ENCODE data around the gene SDS. TPM values are rescaled to one million over a fixed set of nuclear protein-coding genes. Genes with fewer than 3 reads are reported as not detected.

The SDS gene
- total RNA-seq, 1 donor from 2014 or later, result 4.3 TPM

- no peak for DNase-seq (ENCODE audit: low spot score)
Observed at GRCh38 chr12:113427882-113428281, 24.2 kb upstream of the SDS start.

- DNase-seq (ENCODE audit: low spot score), result no peak
Observed at GRCh38 chr12:113425960-113426453, 22.3 kb upstream of the SDS start.

GRCh38 chr12:113424915-113425823 lies 21.5 kb upstream of the SDS start:
- DNase-seq (ENCODE audit: low spot score), result no peak

GRCh38 chr12:113424456-113424855 lies 20.8 kb upstream of the SDS start:
- DNase-seq (ENCODE audit: low spot score), result no peak

GRCh38 chr12:113422886-113423669 lies 19.4 kb upstream of the SDS start:
- DNase-seq (ENCODE audit: low spot score), result no peak

- DNase-seq (ENCODE audit: low spot score), result no peak
Observed at GRCh38 chr12:113422030-113422885, 18.6 kb upstream of the SDS start, which contains the start of gene SDSL. TSS of gene SDSL (plus strand) at chr12:113422380. CDS start at chr12:113427983, 5,603 bp downstream.

- DNase-seq (ENCODE audit: low spot score), result no peak
Observed at GRCh38 chr12:113420996-113421595, 17.4 kb upstream of the SDS start.

GRCh38 chr12:113418213-113418879 lies 14.7 kb upstream of the SDS start:
- DNase-seq (ENCODE audit: low spot score), result no peak

- no peak for DNase-seq (ENCODE audit: low spot score)
Observed at GRCh38 chr12:113416091-113416754, 12.5 kb upstream of the SDS start.

- DNase-seq (ENCODE audit: low spot score), result no peak
Observed at GRCh38 chr12:113414519-113415038, 10.9 kb upstream of the SDS start.

- no peak for DNase-seq (ENCODE audit: low spot score)
Observed at GRCh38 chr12:113413488-113413939, 9.8 kb upstream of the SDS start.

GRCh38 chr12:113409462-113410124 lies 5.9 kb upstream of the SDS start:
- no peak for DNase-seq (ENCODE audit: low spot score)

GRCh38 chr12:113408756-113409298 lies 5.1 kb upstream of the SDS start:
- DNase-seq (ENCODE audit: low spot score), result no peak

- no peak for DNase-seq (ENCODE audit: low spot score)
Observed at GRCh38 chr12:113407931-113408600, 4.4 kb upstream of the SDS start.

GRCh38 chr12:113405694-113406093 lies 2.0 kb upstream of the SDS start:
- no peak for DNase-seq (ENCODE audit: low spot score)

- DNase-seq (ENCODE audit: low spot score), result no peak
Observed at GRCh38 chr12:113402586-113403260, 964 bp downstream of the SDS start.

Measured in mesenteric fat pad (tissue), 1 donor.